Glutamatergic neuron (in vitro differentiated cells): ENCODE results near the gene RSRC1. TPM values are rescaled to one million over a fixed set of nuclear protein-coding genes. Genes with fewer than 3 reads are reported as not detected.

Source experiments
- DNase-seq: peaks from one replicate; pipeline ENCODE4 v3.0.0; 2022
- H3K27ac Mint-ChIP-seq: one replicate; pipeline ENCODE4 v1.8.0; 2020; ENCODE audit warnings: mild to moderate bottlenecking, mixed read lengths, inconsistent platforms; ENCODE audit not compliant: unreplicated experiment
- H3K27me3 Mint-ChIP-seq: one replicate; pipeline ENCODE4 v1.8.0; 2020; ENCODE audit warnings: mild to moderate bottlenecking, moderate library complexity, mixed read lengths, inconsistent platforms; ENCODE audit not compliant: unreplicated experiment
- H3K36me3 Mint-ChIP-seq: one replicate; pipeline ENCODE4 v1.8.0; 2020; ENCODE audit warnings: mild to moderate bottlenecking, mixed read lengths, inconsistent platforms; ENCODE audit not compliant: unreplicated experiment
- H3K4me1 Mint-ChIP-seq: one replicate; pipeline ENCODE4 v1.8.0; 2020; ENCODE audit warnings: mild to moderate bottlenecking, low read depth, mixed read lengths, inconsistent platforms; ENCODE audit not compliant: unreplicated experiment
- H3K4me3 Mint-ChIP-seq: one replicate; pipeline ENCODE4 v1.8.0; 2020; ENCODE audit warnings: mild to moderate bottlenecking, mixed read lengths, inconsistent platforms; ENCODE audit not compliant: unreplicated experiment
- H3K9me3 Mint-ChIP-seq: one replicate; pipeline ENCODE4 v1.8.0; 2020; ENCODE audit warnings: mild to moderate bottlenecking, moderate library complexity, mixed read lengths, inconsistent platforms; ENCODE audit not compliant: unreplicated experiment
- total RNA-seq: library from RNA; stranded (reverse); fragmentation: NEBNext Ultra II Directional; extraction: Animal tissue kit (Norgen Biotek cat#: 25700); gene quantifications from one replicate; pipeline ENCODE4 v1.2.1, GENCODE V29; 2021; ENCODE audit not compliant: unreplicated experiment
- TF ChIP-seq, protein P1 (sequence below): fragments of 200-600 bp; sonication (generic); IDR thresholded peaks from one replicate; pipeline ENCODE4 v1.5.0; 2021; ENCODE audit not compliant: partially characterized antibody, unreplicated experiment

The RSRC1 gene
- total RNA-seq, 1 donor from 2014 or later, result 93.9 TPM

DNA sequence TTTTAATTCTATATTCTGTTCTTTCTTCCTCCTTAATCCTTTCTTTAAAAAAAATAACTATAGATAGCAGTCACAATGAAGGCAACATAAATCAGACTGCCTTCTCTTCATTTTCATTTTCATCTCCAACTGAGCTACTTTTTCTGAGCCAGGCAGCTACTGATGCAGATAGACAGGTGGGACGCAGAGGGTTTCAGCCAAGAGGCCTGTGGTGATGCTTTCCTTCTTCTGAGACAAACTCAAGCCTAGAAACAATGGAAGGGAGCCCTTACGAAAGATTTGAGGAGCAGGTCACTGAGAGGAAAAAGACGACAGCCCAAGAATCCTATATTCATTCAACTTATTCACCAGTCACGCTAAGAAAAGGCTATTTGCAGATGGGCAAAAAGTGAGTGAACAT lies 241.1 kb downstream of the RSRC1 start:
- Mint-ChIP-seq H3K27me3 (no peaks in the 10 kb centered on the region), H3K36me3 (no peaks in the 10 kb centered on the region), H3K27ac (no peak overlapping the region), H3K9me3 (no peaks in the 10 kb centered on the region), H3K4me1 (no peaks in the 10 kb centered on the region), H3K4me3 (no peak overlapping the region)
- DNase-seq, result no peak
- TF ChIP-seq, protein P1, sequence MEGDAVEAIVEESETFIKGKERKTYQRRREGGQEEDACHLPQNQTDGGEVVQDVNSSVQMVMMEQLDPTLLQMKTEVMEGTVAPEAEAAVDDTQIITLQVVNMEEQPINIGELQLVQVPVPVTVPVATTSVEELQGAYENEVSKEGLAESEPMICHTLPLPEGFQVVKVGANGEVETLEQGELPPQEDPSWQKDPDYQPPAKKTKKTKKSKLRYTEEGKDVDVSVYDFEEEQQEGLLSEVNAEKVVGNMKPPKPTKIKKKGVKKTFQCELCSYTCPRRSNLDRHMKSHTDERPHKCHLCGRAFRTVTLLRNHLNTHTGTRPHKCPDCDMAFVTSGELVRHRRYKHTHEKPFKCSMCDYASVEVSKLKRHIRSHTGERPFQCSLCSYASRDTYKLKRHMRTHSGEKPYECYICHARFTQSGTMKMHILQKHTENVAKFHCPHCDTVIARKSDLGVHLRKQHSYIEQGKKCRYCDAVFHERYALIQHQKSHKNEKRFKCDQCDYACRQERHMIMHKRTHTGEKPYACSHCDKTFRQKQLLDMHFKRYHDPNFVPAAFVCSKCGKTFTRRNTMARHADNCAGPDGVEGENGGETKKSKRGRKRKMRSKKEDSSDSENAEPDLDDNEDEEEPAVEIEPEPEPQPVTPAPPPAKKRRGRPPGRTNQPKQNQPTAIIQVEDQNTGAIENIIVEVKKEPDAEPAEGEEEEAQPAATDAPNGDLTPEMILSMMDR, result no peak

DNA sequence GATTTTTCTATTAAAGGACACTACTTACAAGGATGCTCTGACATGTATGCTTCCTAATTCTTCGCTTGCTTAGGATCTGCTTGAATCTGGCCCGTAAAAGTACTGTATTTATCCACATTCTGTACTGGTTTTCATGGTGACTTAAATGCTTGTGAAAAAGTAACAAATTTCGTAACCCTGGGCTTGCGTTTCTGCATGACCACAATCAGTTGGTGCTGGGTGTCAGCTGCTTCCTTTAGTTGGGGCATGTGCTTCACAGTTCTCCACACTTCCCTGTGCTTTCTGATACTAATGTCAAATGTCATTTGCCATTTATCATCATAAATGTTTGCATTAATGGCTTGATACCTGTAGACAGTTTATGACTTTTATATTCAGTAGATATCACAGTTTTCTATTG lies 242.7 kb downstream of the RSRC1 start:
- Mint-ChIP-seq H3K4me3 (no peak overlapping the region), H3K27me3 (no peaks in the 10 kb centered on the region), H3K36me3 (no peaks in the 10 kb centered on the region), H3K27ac (no peak overlapping the region), H3K4me1 (no peaks in the 10 kb centered on the region), H3K9me3 (no peaks in the 10 kb centered on the region)
- TF ChIP-seq, protein P1, result no peak
- DNase-seq, result no peak

DNA sequence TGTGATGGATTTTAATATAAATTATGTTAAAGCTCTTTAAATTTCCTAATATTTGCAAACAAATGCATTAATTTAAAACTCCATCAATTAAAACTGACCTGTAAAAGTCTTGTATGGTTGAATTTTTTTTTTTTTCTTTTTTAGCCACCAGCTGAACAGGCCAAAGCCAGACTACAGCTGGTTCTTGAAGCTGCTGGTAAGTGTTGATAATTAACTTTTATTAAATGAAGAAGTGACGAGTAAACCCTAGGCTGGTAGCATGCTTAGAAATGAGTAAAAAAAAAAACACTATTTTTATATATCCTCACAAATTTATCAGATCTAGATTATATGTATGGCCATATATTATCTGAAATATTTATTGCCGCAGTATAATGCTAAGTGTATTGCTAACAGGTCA lies 244.8 kb downstream of the RSRC1 start:
- Mint-ChIP-seq H3K9me3 (no peaks in the 10 kb centered on the region), H3K27me3 (no peaks in the 10 kb centered on the region)

DNA sequence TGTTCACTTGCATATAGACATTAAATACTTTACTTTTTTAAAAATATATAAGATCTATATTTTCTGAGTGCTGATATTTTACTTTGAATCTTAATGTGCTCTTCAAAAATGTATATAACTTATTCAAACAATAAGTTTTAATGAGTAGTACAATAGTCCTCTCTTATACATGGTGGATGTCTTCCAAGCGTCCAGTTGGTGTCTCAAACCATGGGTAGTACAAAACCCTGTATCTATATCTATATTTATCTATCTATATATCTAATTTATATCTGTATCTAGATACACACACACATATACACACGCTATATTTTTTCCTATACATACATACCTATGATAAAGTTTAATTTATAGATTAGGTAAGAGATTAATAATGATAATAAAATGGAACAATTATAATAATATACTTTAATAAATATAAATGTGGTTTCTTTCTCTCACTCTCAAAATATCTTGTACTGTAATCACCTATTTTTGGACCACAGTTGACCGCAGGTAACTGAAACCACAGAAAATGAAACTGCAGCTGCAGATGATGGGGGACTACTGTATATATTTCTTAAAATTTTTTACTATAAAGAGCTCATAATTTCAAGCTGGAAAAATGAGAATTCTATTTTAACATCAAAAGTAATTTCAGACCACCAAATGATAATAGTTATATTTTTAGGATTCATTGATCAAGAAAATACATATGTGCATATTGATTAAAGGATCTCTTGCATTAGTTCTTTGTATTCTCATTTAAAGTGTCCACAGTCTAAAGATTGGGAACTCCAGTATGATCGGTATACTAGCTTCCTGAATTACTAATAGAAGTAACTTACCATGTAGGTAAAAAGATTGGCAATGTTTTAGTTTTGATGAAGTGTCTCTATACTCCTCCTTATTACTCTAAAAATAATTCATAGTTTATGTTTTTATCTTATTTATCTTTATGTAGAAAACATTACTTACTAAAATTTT lies 246.0 kb downstream of the RSRC1 start:
- H3K4me3 Mint-ChIP-seq, result no peak overlapping the region
- H3K9me3 Mint-ChIP-seq, result no peaks in the 10 kb centered on the region
- no peak for DNase-seq
- TF ChIP-seq, protein P1, result no peak
- H3K27me3 Mint-ChIP-seq, result no peaks in the 10 kb centered on the region
- H3K4me1 Mint-ChIP-seq, result no peaks in the 10 kb centered on the region
- H3K27ac Mint-ChIP-seq, result no peak overlapping the region
- H3K36me3 Mint-ChIP-seq, result no peaks in the 10 kb centered on the region

More for the DNA sequence above, 244.8 kb downstream of the RSRC1 start:
- no peak for DNase-seq
- H3K27ac Mint-ChIP-seq, result no peak overlapping the region
- TF ChIP-seq, protein P1, result no peak
- no peaks in the 10 kb centered on the region for H3K36me3 Mint-ChIP-seq
- H3K4me1 Mint-ChIP-seq, result no peaks in the 10 kb centered on the region
- no peak overlapping the region for H3K4me3 Mint-ChIP-seq

DNA sequence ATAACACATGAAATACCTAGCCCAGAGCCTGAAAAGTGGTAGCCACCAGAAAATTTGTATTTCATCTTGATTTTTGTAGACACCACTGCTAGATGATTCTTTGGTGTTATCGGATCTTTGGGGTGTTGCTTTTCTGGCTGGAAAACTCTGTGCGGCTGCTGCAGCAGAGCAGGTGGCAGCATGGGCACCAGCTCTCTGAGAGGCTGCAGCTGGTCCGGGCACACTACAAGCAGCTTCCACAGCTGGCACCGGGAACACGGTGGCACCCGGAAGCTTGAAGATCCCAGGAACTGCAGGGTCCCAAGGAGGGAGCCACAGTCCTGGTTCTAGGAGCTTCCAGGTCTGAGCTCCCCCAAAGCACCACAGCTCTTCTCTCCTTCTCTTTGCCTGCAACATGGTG lies 249.4 kb downstream of the RSRC1 start:
- H3K4me3 Mint-ChIP-seq, result no peak overlapping the region
- H3K4me1 Mint-ChIP-seq, result peaks cover 2% of the 10 kb centered on the region
- peaks cover 2% of the 10 kb centered on the region for H3K27me3 Mint-ChIP-seq
- no peak overlapping the region for H3K27ac Mint-ChIP-seq
- H3K9me3 Mint-ChIP-seq, result peaks cover 4% of the 10 kb centered on the region
- TF ChIP-seq, protein P1, result no peak
- no peak for DNase-seq
- H3K36me3 Mint-ChIP-seq, result peaks cover 6% of the 10 kb centered on the region
